GM18505 (cell line): ENCODE data around the gene PSMG3.

Source experiments
- ATAC-seq: cut with Tn5 transposase; IDR thresholded peaks from one replicate; pipeline ENCODE4 v1.9.1; 2021; ENCODE audit not compliant: unreplicated experiment
- POLR2A ChIP-seq: IDR thresholded peaks from 4 replicates; pipeline ENCODE4 v1.6.1; 2011; ENCODE audit warnings: borderline replicate concordance; ENCODE audit not compliant: insufficient read depth, insufficient read length; ENCODE audit errors: extremely low read depth

Gene PSMG3

DNA sequence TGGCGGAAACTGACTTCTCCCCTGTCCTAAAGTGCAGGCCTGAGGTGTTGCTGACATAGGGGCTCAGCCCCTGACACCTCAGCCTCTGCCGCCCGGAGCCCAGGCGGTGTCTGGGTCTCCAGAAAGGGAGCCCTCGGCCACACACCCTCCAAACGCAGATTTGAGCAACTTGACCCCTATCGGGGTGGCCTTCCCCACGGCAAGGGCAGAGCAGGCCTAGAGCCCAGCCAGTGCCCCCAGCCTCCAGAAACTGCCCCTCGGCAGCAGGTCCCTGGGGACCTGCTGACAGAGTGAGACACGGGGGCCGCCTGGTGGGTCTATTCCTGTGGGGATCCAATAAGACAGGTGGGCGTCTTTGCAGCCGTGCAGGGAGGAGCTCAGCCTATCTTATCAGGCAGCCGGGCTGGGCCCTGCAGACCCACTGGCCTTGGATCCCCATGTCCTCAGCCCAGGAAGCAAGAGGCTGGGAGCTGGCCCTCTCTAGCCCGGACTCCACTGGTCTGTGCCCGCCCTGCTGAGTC, 24.9 kb downstream of the PSMG3 start:
- ATAC-seq = no peak
- no peak for TF ChIP-seq POLR2A

DNA sequence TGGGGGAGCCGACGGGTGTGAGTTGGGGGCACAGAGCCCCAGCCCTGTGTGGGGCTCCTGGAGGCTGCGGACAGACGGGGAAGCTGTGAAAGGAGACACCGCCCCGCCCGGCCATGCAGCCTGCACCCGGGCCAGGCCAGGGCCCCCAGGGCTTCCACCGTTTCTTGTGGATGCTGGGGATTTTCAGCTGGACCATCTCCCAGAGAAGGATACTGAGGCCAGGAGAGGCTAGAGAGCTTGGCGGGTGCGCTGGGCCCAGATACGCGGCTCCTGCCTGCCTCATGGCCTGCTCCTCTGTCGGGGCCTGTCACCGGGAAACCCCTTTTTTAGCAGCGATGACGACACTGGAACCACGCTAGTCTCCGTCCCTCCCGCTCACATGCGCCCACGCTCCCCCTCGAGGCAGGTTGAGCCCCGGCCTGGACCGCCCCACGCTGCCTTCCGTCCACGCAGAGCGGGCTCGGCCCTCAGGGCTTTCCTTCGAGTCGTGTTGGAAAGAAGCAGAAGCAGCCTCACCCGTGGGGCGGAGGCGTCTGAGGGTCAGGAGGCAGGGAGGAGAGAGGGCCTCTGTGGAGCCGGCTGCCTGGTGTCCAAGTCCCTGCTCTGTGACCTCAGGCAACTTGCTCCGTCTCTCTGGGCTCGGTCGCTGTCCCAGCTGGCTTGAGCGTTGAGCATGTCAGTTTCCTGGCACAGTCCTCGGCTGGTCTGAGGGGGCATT, 25.5 kb downstream of the PSMG3 start:
- no peak for ATAC-seq
- TF ChIP-seq POLR2A = no peak

- ATAC-seq = no peak
- no peak for TF ChIP-seq POLR2A
Observed at GRCh38 chr7:1543826-1544177, 26.0 kb downstream of the PSMG3 start.

- no peak for ATAC-seq
- TF ChIP-seq POLR2A = no peak
Observed at GRCh38 chr7:1542841-1543747, 26.7 kb downstream of the PSMG3 start.

GRCh38 chr7:1542329-1542728, 27.5 kb downstream of the PSMG3 start:
- TF ChIP-seq POLR2A = no peak
- no peak for ATAC-seq

DNA sequence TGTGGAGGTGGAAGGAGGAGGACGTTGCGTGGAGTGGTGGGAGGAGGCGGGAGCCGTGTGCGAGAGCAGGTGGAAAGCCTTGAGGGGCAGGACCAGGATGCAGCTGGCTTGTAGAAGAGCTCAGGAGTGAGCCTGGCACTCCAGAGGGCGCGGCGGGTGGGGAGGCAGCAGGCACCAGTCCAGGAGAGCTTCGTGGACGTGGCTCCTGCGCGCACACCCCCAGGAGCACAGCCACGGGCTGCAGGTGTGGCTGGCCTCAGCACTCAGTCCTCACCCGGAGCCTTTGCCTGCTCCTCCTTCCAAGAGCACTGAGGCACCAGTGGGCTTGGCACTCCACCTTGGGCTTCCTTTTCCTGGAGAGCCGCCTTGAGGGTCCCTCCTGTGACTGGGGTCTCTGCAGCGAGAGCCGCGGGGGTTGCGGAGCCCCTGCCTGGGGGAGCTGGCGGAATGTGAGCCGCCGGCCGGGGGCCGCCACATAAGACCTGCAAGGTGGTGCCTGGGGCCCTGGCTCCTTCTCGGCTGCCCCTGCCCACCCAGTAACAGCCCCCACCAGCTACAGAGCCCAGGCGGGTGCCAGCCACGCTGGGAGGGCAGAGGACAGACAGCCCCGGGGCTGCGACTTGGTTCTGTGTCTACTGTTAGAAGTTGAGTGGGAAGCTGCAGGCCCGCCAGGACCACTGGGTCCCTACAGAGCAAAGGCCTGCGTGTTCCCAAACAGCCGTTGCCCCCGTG, 28.2 kb downstream of the PSMG3 start:
- no peak for TF ChIP-seq POLR2A
- ATAC-seq = no peak

- ATAC-seq = no peak
- no peak for TF ChIP-seq POLR2A
Observed at GRCh38 chr7:1540776-1541271, 29.0 kb downstream of the PSMG3 start.

DNA sequence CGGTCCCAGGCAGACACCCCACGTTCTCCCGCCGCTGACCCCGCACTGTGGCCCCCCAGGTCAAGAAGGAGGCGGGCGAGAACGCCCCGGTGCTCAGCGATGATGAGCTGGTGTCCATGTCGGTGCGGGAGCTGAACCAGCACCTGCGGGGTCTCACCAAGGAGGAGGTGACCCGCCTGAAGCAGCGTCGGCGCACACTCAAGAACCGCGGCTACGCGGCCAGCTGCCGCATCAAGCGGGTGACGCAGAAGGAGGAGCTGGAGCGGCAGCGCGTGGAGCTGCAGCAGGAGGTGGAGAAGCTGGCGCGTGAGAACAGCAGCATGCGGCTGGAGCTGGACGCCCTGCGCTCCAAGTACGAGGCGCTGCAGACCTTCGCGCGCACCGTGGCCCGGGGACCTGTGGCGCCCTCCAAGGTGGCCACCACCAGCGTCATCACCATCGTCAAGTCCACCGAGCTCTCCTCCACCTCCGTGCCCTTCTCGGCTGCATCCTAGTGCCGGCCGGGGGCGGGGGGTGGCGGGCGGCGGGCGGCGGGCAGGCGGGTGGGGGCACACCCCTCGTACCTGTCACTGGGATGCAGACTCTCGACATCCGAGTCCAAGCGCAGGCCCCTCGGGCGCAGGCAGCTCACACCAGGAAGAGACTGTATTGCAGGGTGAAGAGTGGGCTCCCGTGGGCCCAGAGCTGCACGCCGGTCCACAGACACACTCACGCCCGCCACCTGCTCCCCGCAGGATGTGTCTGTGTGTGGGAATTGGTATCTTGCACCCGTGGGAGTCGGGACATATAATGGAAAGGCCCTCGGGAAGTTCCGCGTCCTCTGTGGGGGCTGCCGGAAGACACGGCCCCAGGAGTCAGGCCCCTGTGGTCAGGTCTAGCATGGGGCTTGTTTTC, 29.7 kb downstream of the PSMG3 start:
- ATAC-seq = no peak
- no peak for TF ChIP-seq POLR2A

GRCh38 chr7:1539181-1539881, 30.5 kb downstream of the PSMG3 start:
- no peak for TF ChIP-seq POLR2A
- ATAC-seq = no peak

- no peak for ATAC-seq
- TF ChIP-seq POLR2A = no peak
Observed at GRCh38 chr7:1538544-1539180, 31.2 kb downstream of the PSMG3 start.
